MM.1S (cell line): ENCODE measurements around the gene OPRL1.

Experiments
- DNase-seq: peaks from one replicate; pipeline ENCODE4 v3.0.0-alpha.2; 2015
- H2AFZ ChIP-seq: fragments of 300-600 bp; sonication (generic); 2 replicates; pipeline ENCODE4 v1.6.0; 2016; ENCODE audit warnings: antibody characterized with exemption, low read length
- H3F3A ChIP-seq: fragments of 300-600 bp; sonication (generic); 2 replicates; pipeline ENCODE4 v1.6.1; 2016; ENCODE audit warnings: mild to moderate bottlenecking, antibody characterized with exemption, low read length, moderate library complexity, mixed read lengths; ENCODE audit not compliant: insufficient read depth
- H3K27ac ChIP-seq: fragments of 300-600 bp; sonication (generic); 2 replicates; pipeline ENCODE4 v1.5.1; 2016; ENCODE audit warnings: mild to moderate bottlenecking, low read length
- H3K27me3 ChIP-seq: fragments of 300-600 bp; sonication (generic); replicated peaks from 2 replicates; pipeline ENCODE4 v1.6.0; 2016; ENCODE audit warnings: low read length; ENCODE audit not compliant: insufficient read depth
- H3K36me3 ChIP-seq: fragments of 300-600 bp; sonication (generic); replicated peaks from 2 replicates; pipeline ENCODE4 v1.6.1; 2016; ENCODE audit warnings: mild to moderate bottlenecking, low read length, mixed read lengths; ENCODE audit not compliant: insufficient read depth
- H3K4me1 ChIP-seq: fragments of 300-600 bp; sonication (generic); 2 replicates; pipeline ENCODE4 v1.6.1; 2016; ENCODE audit warnings: low read length, mixed read lengths
- H3K4me2 ChIP-seq: fragments of 300-600 bp; sonication (generic); 2 replicates; pipeline ENCODE4 v1.6.0; 2016; ENCODE audit warnings: low read depth, low read length
- H3K4me3 ChIP-seq: fragments of 300-600 bp; sonication (generic); 2 replicates; pipeline ENCODE4 v1.5.1; 2016; ENCODE audit warnings: low read length, mixed read lengths
- H3K79me2 ChIP-seq: fragments of 300-600 bp; sonication (generic); 2 replicates; pipeline ENCODE4 v1.6.1; 2016; ENCODE audit warnings: mixed run types, low read length, mixed read lengths
- H3K9ac ChIP-seq: fragments of 300-600 bp; sonication (generic); 2 replicates; pipeline ENCODE4 v1.6.1; 2016; ENCODE audit warnings: low read length, mixed read lengths
- H3K9me2 ChIP-seq: fragments of 300-600 bp; sonication (generic); replicated peaks from 2 replicates; pipeline ENCODE4 v1.6.1; 2016; ENCODE audit warnings: mild to moderate bottlenecking, low read length, mixed read lengths; ENCODE audit not compliant: insufficient read depth
- H3K9me3 ChIP-seq: fragments of 300-600 bp; sonication (generic); replicated peaks from 2 replicates; pipeline ENCODE4 v1.6.1; 2016; ENCODE audit warnings: mild to moderate bottlenecking, low read length, mixed read lengths; ENCODE audit not compliant: insufficient read depth
- H4K20me1 ChIP-seq: fragments of 300-600 bp; sonication (generic); 2 replicates; pipeline ENCODE4 v1.6.1; 2016; ENCODE audit warnings: mild to moderate bottlenecking, low read length, moderate library complexity, mixed read lengths; ENCODE audit not compliant: insufficient read depth
- EZH2 ChIP-seq: fragments of 300-600 bp; sonication (generic); optimal IDR thresholded peaks from 2 replicates; pipeline ENCODE3; 2017; ENCODE audit warnings: low read depth, mild to moderate bottlenecking, antibody characterized with exemption, low read length, mixed read lengths
- EZH2phosphoT487 ChIP-seq: fragments of 300-600 bp; sonication (generic); IDR thresholded peaks from 2 replicates; pipeline ENCODE4 v1.6.1; 2018; ENCODE audit warnings: antibody characterized with exemption, low read length
- TF ChIP-seq, protein P1 (sequence below): fragments of 300-600 bp; sonication (generic); IDR thresholded peaks from 2 replicates; pipeline ENCODE4 v1.5.1; 2016; ENCODE audit warnings: antibody characterized with exemption, low read length, mixed read lengths

OPRL1 gene

DNA sequence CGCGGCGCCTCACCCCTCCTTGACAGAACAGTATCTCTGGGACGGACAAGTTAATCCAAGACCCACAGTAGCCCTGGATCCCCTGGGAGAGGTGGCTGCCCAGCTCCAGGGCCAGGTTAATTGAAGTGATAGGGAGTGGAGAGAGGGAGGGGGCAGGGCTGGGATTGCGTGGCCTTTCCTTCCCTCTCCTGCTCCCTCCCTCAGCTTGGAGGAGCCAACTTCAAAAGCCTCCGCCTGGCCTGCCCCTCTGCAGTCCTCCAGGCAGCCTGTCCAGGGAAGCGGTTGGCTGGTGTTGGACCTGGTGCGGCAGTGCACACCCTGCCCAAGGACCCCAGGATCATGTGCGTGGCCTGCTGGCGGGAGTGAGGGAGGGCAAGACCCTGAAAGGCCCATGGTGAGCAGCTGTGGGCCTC lies 43.9 kb upstream of the OPRL1 start, which contains the start of gene C20orf204:
TSS of gene C20orf204 (plus strand) at position 250 of the 413 bp plus-strand sequence. CDS start at position 392, 142 bp downstream.
- no peak for DNase-seq
- H4K20me1 ChIP-seq = no peaks in the 10 kb centered on the region
- H3K9ac ChIP-seq = no peak within 1 kb of the TSS
- H3K27me3 ChIP-seq = peaks cover 20% of the 10 kb centered on the region
- H3K4me2 ChIP-seq = no peak within 1 kb of the TSS
- H3K36me3 ChIP-seq = no peaks in the 10 kb centered on the region
- no peaks in the 10 kb centered on the region for H3K79me2 ChIP-seq
- TF ChIP-seq EZH2 (no peak), EZH2phosphoT487 (no peak)
- TF ChIP-seq, protein P1, sequence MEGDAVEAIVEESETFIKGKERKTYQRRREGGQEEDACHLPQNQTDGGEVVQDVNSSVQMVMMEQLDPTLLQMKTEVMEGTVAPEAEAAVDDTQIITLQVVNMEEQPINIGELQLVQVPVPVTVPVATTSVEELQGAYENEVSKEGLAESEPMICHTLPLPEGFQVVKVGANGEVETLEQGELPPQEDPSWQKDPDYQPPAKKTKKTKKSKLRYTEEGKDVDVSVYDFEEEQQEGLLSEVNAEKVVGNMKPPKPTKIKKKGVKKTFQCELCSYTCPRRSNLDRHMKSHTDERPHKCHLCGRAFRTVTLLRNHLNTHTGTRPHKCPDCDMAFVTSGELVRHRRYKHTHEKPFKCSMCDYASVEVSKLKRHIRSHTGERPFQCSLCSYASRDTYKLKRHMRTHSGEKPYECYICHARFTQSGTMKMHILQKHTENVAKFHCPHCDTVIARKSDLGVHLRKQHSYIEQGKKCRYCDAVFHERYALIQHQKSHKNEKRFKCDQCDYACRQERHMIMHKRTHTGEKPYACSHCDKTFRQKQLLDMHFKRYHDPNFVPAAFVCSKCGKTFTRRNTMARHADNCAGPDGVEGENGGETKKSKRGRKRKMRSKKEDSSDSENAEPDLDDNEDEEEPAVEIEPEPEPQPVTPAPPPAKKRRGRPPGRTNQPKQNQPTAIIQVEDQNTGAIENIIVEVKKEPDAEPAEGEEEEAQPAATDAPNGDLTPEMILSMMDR = no peak
- no peaks in the 10 kb centered on the region for H3F3A ChIP-seq
- no peak within 1 kb of the TSS for H3K4me3 ChIP-seq
- H2AFZ ChIP-seq = no peak within 1 kb of the TSS
- no peaks in the 10 kb centered on the region for H3K9me3 ChIP-seq
- H3K27ac ChIP-seq = no peak within 1 kb of the TSS
- H3K4me1 ChIP-seq = no peaks in the 10 kb centered on the region
- no peaks in the 10 kb centered on the region for H3K9me2 ChIP-seq

DNA sequence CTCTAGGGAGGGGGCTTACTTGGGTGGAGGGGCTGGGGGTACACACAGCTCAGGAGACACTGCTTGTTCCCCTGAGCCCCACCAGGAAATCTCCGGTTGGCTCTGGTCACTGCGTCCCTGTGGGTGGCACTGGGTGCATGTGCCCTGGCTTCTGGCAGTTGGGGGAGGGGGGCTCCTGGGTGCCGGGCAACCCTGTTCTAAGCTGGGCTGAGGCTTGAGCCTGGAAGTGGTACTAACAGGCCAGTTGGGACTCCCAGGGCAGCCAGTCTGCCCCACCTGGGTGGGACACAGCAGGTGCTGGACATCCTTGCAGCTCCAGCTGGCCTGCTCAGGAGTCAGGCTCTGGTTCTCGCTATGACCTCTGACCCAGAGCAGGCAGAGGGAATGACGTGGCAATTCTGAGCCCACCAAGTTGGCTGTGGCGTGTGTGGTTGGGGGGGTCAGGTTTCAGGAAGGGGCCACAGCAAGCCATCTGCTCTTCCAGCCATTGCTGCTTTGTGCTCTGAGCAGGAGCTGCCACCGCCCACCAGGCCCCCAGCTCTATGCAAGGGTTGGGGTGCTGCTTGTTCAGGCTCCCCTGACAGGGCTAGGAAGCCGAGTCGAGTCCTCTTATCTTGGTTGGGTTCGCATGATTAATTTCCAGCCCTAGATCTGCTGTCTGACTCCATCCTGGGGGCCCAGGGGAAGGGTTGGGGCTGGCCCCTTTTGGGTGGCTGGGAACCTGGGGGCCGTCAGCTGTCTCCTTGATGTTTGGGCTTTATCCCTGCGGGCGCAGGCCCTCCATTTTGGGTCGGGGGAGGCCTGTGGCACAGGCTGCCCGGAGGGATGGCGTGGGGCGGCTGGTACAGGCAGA lies 43.3 kb upstream of the OPRL1 start:
- no peak overlapping the region for H3K9ac ChIP-seq
- H3K27me3 ChIP-seq = peaks cover 27% of the 10 kb centered on the region
- no peaks in the 10 kb centered on the region for H3K36me3 ChIP-seq
- TF ChIP-seq EZH2 (no peak), EZH2phosphoT487 (no peak)
- TF ChIP-seq, protein P1 = no peak
- no peaks in the 10 kb centered on the region for H3K4me1 ChIP-seq
- H3K9me2 ChIP-seq = no peaks in the 10 kb centered on the region
- no peaks in the 10 kb centered on the region for H4K20me1 ChIP-seq
- H3K79me2 ChIP-seq = no peaks in the 10 kb centered on the region
- H3K4me3 ChIP-seq = no peak overlapping the region
- no peaks in the 10 kb centered on the region for H3K9me3 ChIP-seq
- H3K4me2 ChIP-seq = no peak overlapping the region
- H3K27ac ChIP-seq = no peak overlapping the region
- H3F3A ChIP-seq = no peaks in the 10 kb centered on the region
- no peak for DNase-seq
- H2AFZ ChIP-seq = no peak overlapping the region

DNA sequence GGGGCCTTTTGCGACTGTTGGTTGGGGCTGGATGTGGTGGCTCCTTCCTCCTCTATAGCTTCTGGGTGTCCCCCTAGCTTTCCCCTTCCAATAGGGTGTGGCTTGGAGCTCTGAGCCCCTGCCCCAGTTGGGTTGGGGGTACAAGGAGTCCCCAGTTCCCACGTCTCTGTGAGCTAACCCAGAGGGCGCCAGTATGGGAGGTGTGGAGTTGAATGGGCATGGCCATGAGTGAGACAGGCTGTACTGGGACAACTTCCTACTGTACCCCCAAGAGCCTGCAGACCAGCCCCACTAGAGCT lies 42.7 kb upstream of the OPRL1 start:
- H2AFZ ChIP-seq = no peak overlapping the region
- H3K36me3 ChIP-seq = no peaks in the 10 kb centered on the region
- H3K9ac ChIP-seq = no peak overlapping the region
- no peak overlapping the region for H3K4me3 ChIP-seq
- no peaks in the 10 kb centered on the region for H3K79me2 ChIP-seq
- no peaks in the 10 kb centered on the region for H3K4me1 ChIP-seq
- no peaks in the 10 kb centered on the region for H3K9me3 ChIP-seq
- DNase-seq = no peak
- no peaks in the 10 kb centered on the region for H4K20me1 ChIP-seq
- no peaks in the 10 kb centered on the region for H3K9me2 ChIP-seq
- H3K4me2 ChIP-seq = no peak overlapping the region
- no peak overlapping the region for H3K27ac ChIP-seq
- TF ChIP-seq EZH2 = no peak
- no peak for TF ChIP-seq EZH2phosphoT487
- TF ChIP-seq, protein P1 = no peak
- H3F3A ChIP-seq = no peaks in the 10 kb centered on the region
- H3K27me3 ChIP-seq = peaks cover 32% of the 10 kb centered on the region
